HEK293 (cell line): ENCODE measurements around the gene USP44.
A peak's percentile ranks its signal among the peaks of the same experiment; 100 is the strongest.

Experiments
- CTCF ChIA-PET: fragments of 350-600 bp; formaldehyde crosslinking; extraction: SDS; loops from one replicate; lab custom pipeline; 2021; ENCODE audit warnings: antibody characterized with exemption; lab: Yijun Ruan, JAX
- POLR2A ChIA-PET: fragments of 300-600 bp; formaldehyde crosslinking; extraction: SDS; loops from one replicate; lab custom pipeline; 2020; ENCODE audit warnings: antibody characterized with exemption, inconsistent platforms; lab: Yijun Ruan, JAX
- H3K27ac ChIP-seq: fragments of 200-500 bp; sonication (Bioruptor generic); 2 replicates; pipeline ENCODE4 v1.5.1; 2014; ENCODE audit warnings: low read depth, low read length, control low read depth, inconsistent platforms; ENCODE audit errors: extremely low read depth
- H3K36me3 ChIP-seq, 2 experiments: fragments of 200-500 bp in 1 of 2; sonication (Bioruptor generic) in 1 of 2; 1 replicate in 1 of 2; 2 replicates in 1 of 2; pipeline ENCODE4 v1.5.1; 2014 to 2017; ENCODE audit warnings: inconsistent platforms in 2 of 2, low read length in 2 of 2; ENCODE audit not compliant: control insufficient read depth in 2 of 2, insufficient read depth in 1 of 2
- H3K4me1 ChIP-seq: fragments of 200-500 bp; sonication (Bioruptor generic); 2 replicates; pipeline ENCODE4 v1.5.1; 2014; ENCODE audit warnings: mild to moderate bottlenecking, low read length, inconsistent platforms; ENCODE audit not compliant: control insufficient read depth, insufficient read depth
- H3K4me3 ChIP-seq: 2 replicates; pipeline ENCODE4 v1.5.1; 2011; ENCODE audit warnings: low read depth, mild to moderate bottlenecking, control low read depth, low read length, moderate library complexity
- H3K9me3 ChIP-seq: fragments of 200-500 bp; sonication (Bioruptor generic); 2 replicates; pipeline ENCODE4 v1.5.1; 2014; ENCODE audit warnings: low read depth, low read length, inconsistent platforms; ENCODE audit not compliant: control insufficient read depth, insufficient read depth
- YY1 ChIP-seq: fragments of 450-650 bp; formaldehyde crosslinking; IDR thresholded peaks from 2 replicates; pipeline ENCODE4 v1.5.1; 2018; ENCODE audit warnings: missing biosample characterization, missing genetic modification characterization
- ZNF211 ChIP-seq: fragments of 450-650 bp; formaldehyde crosslinking; IDR thresholded peaks from 2 replicates; pipeline ENCODE4 v1.5.1; 2016; ENCODE audit warnings: low read depth, missing biosample characterization, missing genetic modification characterization
- ZNF274 ChIP-seq, 2 experiments: fragments of 200-500 bp in 1 of 2; fragments of 450-650 bp in 1 of 2; sonication (Bioruptor generic) in 1 of 2; formaldehyde crosslinking in 1 of 2; IDR thresholded peaks; 2 replicates each; pipeline versions ENCODE4 v1.5.1 to v1.6.1; 2014 to 2016; ENCODE audit warnings: borderline replicate concordance in 1 of 2, inconsistent platforms in 1 of 2, low read length in 1 of 2, missing biosample characterization in 1 of 2, missing genetic modification characterization in 1 of 2
- ZNF280C ChIP-seq: fragments of 450-650 bp; formaldehyde crosslinking; IDR thresholded peaks from 2 replicates; pipeline ENCODE4 v1.5.1; 2016; ENCODE audit warnings: missing biosample characterization, missing genetic modification characterization
- ZNF362 ChIP-seq: fragments of 450-650 bp; formaldehyde crosslinking; IDR thresholded peaks from 2 replicates; pipeline ENCODE4 v1.5.1; 2016; ENCODE audit warnings: missing biosample characterization, missing genetic modification characterization
- ZNF521 ChIP-seq: fragments of 450-650 bp; formaldehyde crosslinking; IDR thresholded peaks from 2 replicates; pipeline ENCODE4 v1.5.1; 2017; ENCODE audit warnings: missing biosample characterization, mild to moderate bottlenecking, missing genetic modification characterization
- ZNF530 ChIP-seq: fragments of 450-650 bp; formaldehyde crosslinking; IDR thresholded peaks from 2 replicates; pipeline ENCODE4 v1.5.1; 2016; ENCODE audit warnings: low read depth, missing biosample characterization, missing genetic modification characterization
- ZXDB ChIP-seq: fragments of 450-650 bp; formaldehyde crosslinking; IDR thresholded peaks from 2 replicates; pipeline ENCODE4 v1.5.1; 2016; ENCODE audit warnings: missing biosample characterization, missing genetic modification characterization
- TF ChIP-seq, protein P1 (sequence below): fragments of 450-650 bp; formaldehyde crosslinking; IDR thresholded peaks from 2 replicates; pipeline ENCODE4 v1.5.1; 2017; ENCODE audit warnings: missing biosample characterization, missing genetic modification characterization
- TF ChIP-seq, protein P2 (sequence below): fragments of 450-650 bp; formaldehyde crosslinking; IDR thresholded peaks from 2 replicates; pipeline ENCODE4 v1.5.1; 2017; ENCODE audit warnings: missing biosample characterization, missing genetic modification characterization
- TF ChIP-seq, protein P3 (sequence below): fragments of 450-650 bp; formaldehyde crosslinking; IDR thresholded peaks from 2 replicates; pipeline ENCODE4 v1.5.1; 2016; ENCODE audit warnings: missing biosample characterization, missing genetic modification characterization
- TF ChIP-seq, protein P4 (sequence below): fragments of 450-650 bp; formaldehyde crosslinking; IDR thresholded peaks from 2 replicates; pipeline ENCODE4 v1.5.1; 2016; ENCODE audit warnings: missing biosample characterization, missing genetic modification characterization, borderline replicate concordance

USP44 gene

GRCh38 chr12:95517246-95517645 is 34.0 kb downstream of the USP44 start (continued):
- no peak for TF ChIP-seq ZNF280C (tag by site-specific recombination)
- TF ChIP-seq, protein P1, sequence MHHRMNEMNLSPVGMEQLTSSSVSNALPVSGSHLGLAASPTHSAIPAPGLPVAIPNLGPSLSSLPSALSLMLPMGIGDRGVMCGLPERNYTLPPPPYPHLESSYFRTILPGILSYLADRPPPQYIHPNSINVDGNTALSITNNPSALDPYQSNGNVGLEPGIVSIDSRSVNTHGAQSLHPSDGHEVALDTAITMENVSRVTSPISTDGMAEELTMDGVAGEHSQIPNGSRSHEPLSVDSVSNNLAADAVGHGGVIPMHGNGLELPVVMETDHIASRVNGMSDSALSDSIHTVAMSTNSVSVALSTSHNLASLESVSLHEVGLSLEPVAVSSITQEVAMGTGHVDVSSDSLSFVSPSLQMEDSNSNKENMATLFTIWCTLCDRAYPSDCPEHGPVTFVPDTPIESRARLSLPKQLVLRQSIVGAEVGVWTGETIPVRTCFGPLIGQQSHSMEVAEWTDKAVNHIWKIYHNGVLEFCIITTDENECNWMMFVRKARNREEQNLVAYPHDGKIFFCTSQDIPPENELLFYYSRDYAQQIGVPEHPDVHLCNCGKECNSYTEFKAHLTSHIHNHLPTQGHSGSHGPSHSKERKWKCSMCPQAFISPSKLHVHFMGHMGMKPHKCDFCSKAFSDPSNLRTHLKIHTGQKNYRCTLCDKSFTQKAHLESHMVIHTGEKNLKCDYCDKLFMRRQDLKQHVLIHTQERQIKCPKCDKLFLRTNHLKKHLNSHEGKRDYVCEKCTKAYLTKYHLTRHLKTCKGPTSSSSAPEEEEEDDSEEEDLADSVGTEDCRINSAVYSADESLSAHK (tag by site-specific recombination) = no peak
- TF ChIP-seq, all 188 proteins: peak for 0

DNA sequence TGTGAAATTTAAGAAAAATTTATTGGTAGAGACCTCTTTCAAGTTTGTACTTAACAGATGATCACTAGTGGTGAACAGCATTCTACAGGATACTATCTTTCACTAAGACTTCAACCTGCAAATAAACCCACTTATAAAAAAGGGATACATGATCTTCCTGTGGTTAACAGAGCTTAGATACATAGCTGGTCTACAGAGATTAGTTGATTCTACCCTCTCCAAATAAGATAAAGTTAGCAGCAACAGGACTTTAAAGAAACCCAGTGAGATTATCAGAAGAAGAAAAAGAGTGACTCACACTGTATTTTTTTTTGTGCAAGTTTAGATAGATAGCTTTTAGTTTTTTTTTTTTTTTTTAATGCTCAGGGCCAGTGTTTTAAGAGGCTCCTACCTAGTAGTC is 34.5 kb downstream of the USP44 start:
- H3K4me1 ChIP-seq = peaks cover 5% of the 10 kb centered on the region; the same call in 1 of the 2 replicates
- TF ChIP-seq ZNF530 (tag by site-specific recombination) (no peak), ZNF211 (tag by site-specific recombination) (no peak), ZNF274 (IDR thresholded peaks at IDR 0.05; ENCODE audit: low read length) (no peak), ZNF274 (tag by site-specific recombination; IDR thresholded peaks at IDR 0.05; ENCODE audit: borderline replicate concordance) (no peak), ZXDB (tag by site-specific recombination) (0 out of 2 replicates have a peak, but pooled peaks have one; percentile 27), ZNF521 (tag by site-specific recombination) (no peak), YY1 (tag by site-specific recombination) (no peak), ZNF362 (tag by site-specific recombination) (0 out of 2 replicates have a peak, but pooled peaks have one; percentile 27)
- TF ChIP-seq, protein P2, sequence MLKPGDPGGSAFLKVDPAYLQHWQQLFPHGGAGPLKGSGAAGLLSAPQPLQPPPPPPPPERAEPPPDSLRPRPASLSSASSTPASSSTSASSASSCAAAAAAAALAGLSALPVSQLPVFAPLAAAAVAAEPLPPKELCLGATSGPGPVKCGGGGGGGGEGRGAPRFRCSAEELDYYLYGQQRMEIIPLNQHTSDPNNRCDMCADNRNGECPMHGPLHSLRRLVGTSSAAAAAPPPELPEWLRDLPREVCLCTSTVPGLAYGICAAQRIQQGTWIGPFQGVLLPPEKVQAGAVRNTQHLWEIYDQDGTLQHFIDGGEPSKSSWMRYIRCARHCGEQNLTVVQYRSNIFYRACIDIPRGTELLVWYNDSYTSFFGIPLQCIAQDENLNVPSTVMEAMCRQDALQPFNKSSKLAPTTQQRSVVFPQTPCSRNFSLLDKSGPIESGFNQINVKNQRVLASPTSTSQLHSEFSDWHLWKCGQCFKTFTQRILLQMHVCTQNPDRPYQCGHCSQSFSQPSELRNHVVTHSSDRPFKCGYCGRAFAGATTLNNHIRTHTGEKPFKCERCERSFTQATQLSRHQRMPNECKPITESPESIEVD (tag by site-specific recombination) = 0 out of 2 replicates have a peak, but pooled peaks have one; percentile 6
- TF ChIP-seq, protein P3, sequence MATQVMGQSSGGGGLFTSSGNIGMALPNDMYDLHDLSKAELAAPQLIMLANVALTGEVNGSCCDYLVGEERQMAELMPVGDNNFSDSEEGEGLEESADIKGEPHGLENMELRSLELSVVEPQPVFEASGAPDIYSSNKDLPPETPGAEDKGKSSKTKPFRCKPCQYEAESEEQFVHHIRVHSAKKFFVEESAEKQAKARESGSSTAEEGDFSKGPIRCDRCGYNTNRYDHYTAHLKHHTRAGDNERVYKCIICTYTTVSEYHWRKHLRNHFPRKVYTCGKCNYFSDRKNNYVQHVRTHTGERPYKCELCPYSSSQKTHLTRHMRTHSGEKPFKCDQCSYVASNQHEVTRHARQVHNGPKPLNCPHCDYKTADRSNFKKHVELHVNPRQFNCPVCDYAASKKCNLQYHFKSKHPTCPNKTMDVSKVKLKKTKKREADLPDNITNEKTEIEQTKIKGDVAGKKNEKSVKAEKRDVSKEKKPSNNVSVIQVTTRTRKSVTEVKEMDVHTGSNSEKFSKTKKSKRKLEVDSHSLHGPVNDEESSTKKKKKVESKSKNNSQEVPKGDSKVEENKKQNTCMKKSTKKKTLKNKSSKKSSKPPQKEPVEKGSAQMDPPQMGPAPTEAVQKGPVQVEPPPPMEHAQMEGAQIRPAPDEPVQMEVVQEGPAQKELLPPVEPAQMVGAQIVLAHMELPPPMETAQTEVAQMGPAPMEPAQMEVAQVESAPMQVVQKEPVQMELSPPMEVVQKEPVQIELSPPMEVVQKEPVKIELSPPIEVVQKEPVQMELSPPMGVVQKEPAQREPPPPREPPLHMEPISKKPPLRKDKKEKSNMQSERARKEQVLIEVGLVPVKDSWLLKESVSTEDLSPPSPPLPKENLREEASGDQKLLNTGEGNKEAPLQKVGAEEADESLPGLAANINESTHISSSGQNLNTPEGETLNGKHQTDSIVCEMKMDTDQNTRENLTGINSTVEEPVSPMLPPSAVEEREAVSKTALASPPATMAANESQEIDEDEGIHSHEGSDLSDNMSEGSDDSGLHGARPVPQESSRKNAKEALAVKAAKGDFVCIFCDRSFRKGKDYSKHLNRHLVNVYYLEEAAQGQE = no peak
- TF ChIP-seq, protein P4, sequence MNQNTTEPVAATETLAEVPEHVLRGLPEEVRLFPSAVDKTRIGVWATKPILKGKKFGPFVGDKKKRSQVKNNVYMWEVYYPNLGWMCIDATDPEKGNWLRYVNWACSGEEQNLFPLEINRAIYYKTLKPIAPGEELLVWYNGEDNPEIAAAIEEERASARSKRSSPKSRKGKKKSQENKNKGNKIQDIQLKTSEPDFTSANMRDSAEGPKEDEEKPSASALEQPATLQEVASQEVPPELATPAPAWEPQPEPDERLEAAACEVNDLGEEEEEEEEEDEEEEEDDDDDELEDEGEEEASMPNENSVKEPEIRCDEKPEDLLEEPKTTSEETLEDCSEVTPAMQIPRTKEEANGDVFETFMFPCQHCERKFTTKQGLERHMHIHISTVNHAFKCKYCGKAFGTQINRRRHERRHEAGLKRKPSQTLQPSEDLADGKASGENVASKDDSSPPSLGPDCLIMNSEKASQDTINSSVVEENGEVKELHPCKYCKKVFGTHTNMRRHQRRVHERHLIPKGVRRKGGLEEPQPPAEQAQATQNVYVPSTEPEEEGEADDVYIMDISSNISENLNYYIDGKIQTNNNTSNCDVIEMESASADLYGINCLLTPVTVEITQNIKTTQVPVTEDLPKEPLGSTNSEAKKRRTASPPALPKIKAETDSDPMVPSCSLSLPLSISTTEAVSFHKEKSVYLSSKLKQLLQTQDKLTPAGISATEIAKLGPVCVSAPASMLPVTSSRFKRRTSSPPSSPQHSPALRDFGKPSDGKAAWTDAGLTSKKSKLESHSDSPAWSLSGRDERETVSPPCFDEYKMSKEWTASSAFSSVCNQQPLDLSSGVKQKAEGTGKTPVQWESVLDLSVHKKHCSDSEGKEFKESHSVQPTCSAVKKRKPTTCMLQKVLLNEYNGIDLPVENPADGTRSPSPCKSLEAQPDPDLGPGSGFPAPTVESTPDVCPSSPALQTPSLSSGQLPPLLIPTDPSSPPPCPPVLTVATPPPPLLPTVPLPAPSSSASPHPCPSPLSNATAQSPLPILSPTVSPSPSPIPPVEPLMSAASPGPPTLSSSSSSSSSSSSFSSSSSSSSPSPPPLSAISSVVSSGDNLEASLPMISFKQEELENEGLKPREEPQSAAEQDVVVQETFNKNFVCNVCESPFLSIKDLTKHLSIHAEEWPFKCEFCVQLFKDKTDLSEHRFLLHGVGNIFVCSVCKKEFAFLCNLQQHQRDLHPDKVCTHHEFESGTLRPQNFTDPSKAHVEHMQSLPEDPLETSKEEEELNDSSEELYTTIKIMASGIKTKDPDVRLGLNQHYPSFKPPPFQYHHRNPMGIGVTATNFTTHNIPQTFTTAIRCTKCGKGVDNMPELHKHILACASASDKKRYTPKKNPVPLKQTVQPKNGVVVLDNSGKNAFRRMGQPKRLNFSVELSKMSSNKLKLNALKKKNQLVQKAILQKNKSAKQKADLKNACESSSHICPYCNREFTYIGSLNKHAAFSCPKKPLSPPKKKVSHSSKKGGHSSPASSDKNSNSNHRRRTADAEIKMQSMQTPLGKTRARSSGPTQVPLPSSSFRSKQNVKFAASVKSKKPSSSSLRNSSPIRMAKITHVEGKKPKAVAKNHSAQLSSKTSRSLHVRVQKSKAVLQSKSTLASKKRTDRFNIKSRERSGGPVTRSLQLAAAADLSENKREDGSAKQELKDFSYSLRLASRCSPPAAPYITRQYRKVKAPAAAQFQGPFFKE = no peak
- H3K36me3 ChIP-seq = peaks cover 22 to 35% of the 10 kb centered on the region in 2 experiments
- ChIA-PET POLR2A (interaction anchor here (0.6 to 0.7 kb wide), 2 partner anchors 33 to 499 kb away, joined by 3 to 4 read pairs; no protein-coding TSS in a partner anchor), CTCF (interaction anchor here (0.6 kb wide), 1 partner anchor 382 kb away, joined by 3 read pairs; no protein-coding TSS in a partner anchor)
- no peak overlapping the region for H3K4me3 ChIP-seq
- H3K27ac ChIP-seq = no peak overlapping the region
- no peaks in the 10 kb centered on the region for H3K9me3 ChIP-seq
